ENCODE results near the gene PRG3. TPM values are rescaled to one million over a fixed set of nuclear protein-coding genes. Genes with fewer than 3 reads are reported as not detected.

PRG3 gene
- total RNA-seq, 1 experiment from 2014 or later: not detected

- TF ChIP-seq CBX3 (IDR thresholded peaks at IDR 0.05; ENCODE audit: low read depth) (no peak), SP1 (IDR thresholded peaks at IDR 0.05; ENCODE audit: low read depth) (no peak), POLR2A (IDR thresholded peaks at IDR 0.05; ENCODE audit: borderline replicate concordance, extremely low read depth, insufficient read depth, insufficient read length) (no peak), CEBPB (IDR thresholded peaks at IDR 0.05; ENCODE audit: low read depth) (no peak), ELF1 (IDR thresholded peaks at IDR 0.05; ENCODE audit: borderline replicate concordance, low read depth) (no peak), POLR2AphosphoS5 (IDR thresholded peaks at IDR 0.05; ENCODE audit: low read depth, low read length) (no peak), EGR1 (IDR thresholded peaks at IDR 0.05; ENCODE audit: low read depth) (no peak), ATF3 (IDR thresholded peaks at IDR 0.05) (no peak), CTCF (IDR thresholded peaks at IDR 0.05 in 2 of 3, conservative IDR thresholded peaks at IDR 0.05 in 1 of 3; ENCODE audit: borderline replicate concordance in 1 of 3, insufficient read depth in 1 of 3, low read depth in 2 of 3, low read length in 2 of 3) (no peak), RAD21 (IDR thresholded peaks at IDR 0.05; ENCODE audit: low read depth) (no peak)
Observed at GRCh38 chr11:57419146-57419545, 38.2 kb upstream of the PRG3 start (continued).

- ATAC-seq: no peak
- intact Hi-C loops (cut with micrococcal nuclease): no loop called here
- H3K4me3 ChIP-seq (replicated peaks in 1 of 2; ENCODE audit: low read depth in 1 of 2, low read length in 2 of 2): no peak overlapping the region
- H3K27ac ChIP-seq (ENCODE audit: low read depth, low read length): no peak overlapping the region
- RAD21 ChIA-PET (ENCODE audit: low non-redundant PET in 1 of 2, low total read pairs in 2 of 2, uncharacterized antibody in 2 of 2, unreplicated experiment in 2 of 2): no interaction called here
- H3K9me3 ChIP-seq (ENCODE audit: control insufficient read depth in 1 of 2, insufficient read depth in 1 of 2, low read depth in 1 of 2, low read length in 2 of 2): no peaks in the 10 kb centered on the region
- POLR2A ChIA-PET: no interaction called here
- no TSS peak for BruUV-seq (replicated peaks)
- H3K4me1 ChIP-seq (ENCODE audit: control insufficient read depth in 1 of 2, insufficient read depth in 2 of 2, low read length in 2 of 2): peaks cover 0 to 4% of the 10 kb centered on the region in 2 experiments; a peak in 1 of 4 replicates
- H2AFZ ChIP-seq (ENCODE audit: low read depth, low read length, poor library complexity, severe bottlenecking): no peak overlapping the region
- DNase-seq (ENCODE audit: low read depth, low spot score): no peak
- no peaks in the 10 kb centered on the region; the same call in 1 of the 2 replicates for H3K27me3 ChIP-seq (ENCODE audit: insufficient read depth, low read length)
- no peaks in the 10 kb centered on the region for H3K79me2 ChIP-seq (ENCODE audit: insufficient read depth, low read length)
- CTCF ChIA-PET: no interaction called here
- peaks cover 0 to 4% of the 10 kb centered on the region in 2 experiments; a peak in 1 of 4 replicates for H3K36me3 ChIP-seq (ENCODE audit: control insufficient read depth in 1 of 2, insufficient read depth in 2 of 2, low read length in 2 of 2)
- H3K9me2 ChIP-seq (ENCODE audit: insufficient read depth): no peaks in the 10 kb centered on the region
- no peaks in the 10 kb centered on the region for H4K20me1 ChIP-seq (ENCODE audit: insufficient read depth)
- H3K9ac ChIP-seq (ENCODE audit: low read length): no peak overlapping the region
- H3K4me2 ChIP-seq (ENCODE audit: low read length): no peak overlapping the region
- TF ChIP-seq RAD21 (IDR thresholded peaks at IDR 0.05; ENCODE audit: low read depth): no peak
- TF ChIP-seq TCF7L2 (IDR thresholded peaks at IDR 0.05; ENCODE audit: borderline replicate concordance, extremely low read depth, insufficient read depth, insufficient read length): no peak
- TF ChIP-seq ZFX (IDR thresholded peaks at IDR 0.05): no peak
- no peak for TF ChIP-seq ZBTB33 (IDR thresholded peaks at IDR 0.05; ENCODE audit: extremely low read depth, insufficient replicate concordance, low read length)
- TF ChIP-seq MAX (IDR thresholded peaks at IDR 0.05): no peak
- TF ChIP-seq POLR2AphosphoS5 (IDR thresholded peaks at IDR 0.05; ENCODE audit: low read depth, low read length): no peak
- TF ChIP-seq CEBPB (IDR thresholded peaks at IDR 0.05; ENCODE audit: low read depth): no peak
- TF ChIP-seq CTCF (IDR thresholded peaks at IDR 0.05 in 2 of 3, conservative IDR thresholded peaks at IDR 0.05 in 1 of 3; ENCODE audit: borderline replicate concordance in 1 of 3, insufficient read depth in 1 of 3, low read depth in 2 of 3, low read length in 2 of 3): no peak
- TF ChIP-seq YY1 (IDR thresholded peaks at IDR 0.05; ENCODE audit: extremely low read depth, insufficient replicate concordance, low read depth, low read length): no peak
- no peak for TF ChIP-seq CBX3 (IDR thresholded peaks at IDR 0.05; ENCODE audit: low read depth)
Observed at GRCh38 chr11:57418131-57418530, 37.2 kb upstream of the PRG3 start.
